ENCODE results near the gene EGLN2.
"Not testable (repeated sequence)": the region's sequence is repeated elsewhere in the genome, so short reads cannot be mapped to it uniquely, and the experiment has no call there.

EGLN2 gene

GRCh38 chr19:40802300-40803169 lies 3.5 kb downstream of the EGLN2 start:
- no peak for DNase-seq

- DNase-seq = no peak
These were observed 4.3 kb downstream of the EGLN2 start for GRCh38 chr19:40803170-40803856.

- DNase-seq = peak; percentile 42
These were observed 5.1 kb downstream of the EGLN2 start for GRCh38 chr19:40803857-40804782.

DNA sequence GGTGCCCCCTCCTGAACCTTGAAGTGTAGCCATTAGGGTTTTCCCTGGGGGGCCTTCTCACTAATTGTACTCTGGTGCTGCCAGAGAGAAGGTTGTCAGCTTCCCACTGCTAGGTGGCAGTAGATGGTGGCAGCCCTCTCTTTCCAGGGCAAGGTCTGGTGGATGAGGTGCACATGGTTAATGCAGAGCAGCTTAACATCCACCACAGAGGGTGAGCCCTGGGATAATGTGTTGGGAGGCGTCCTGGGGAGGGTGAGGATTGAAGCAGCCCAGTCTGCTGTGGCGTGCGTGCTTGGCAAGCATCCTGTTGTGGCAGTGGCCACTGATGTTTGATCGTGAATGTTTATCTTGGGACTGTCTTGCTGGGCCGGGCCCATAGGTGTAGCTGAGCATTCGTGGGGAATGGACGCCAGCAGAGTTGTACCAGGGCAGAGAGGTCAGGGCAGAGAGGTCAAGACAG lies 5.8 kb downstream of the EGLN2 start:
- no peak for DNase-seq

DNA sequence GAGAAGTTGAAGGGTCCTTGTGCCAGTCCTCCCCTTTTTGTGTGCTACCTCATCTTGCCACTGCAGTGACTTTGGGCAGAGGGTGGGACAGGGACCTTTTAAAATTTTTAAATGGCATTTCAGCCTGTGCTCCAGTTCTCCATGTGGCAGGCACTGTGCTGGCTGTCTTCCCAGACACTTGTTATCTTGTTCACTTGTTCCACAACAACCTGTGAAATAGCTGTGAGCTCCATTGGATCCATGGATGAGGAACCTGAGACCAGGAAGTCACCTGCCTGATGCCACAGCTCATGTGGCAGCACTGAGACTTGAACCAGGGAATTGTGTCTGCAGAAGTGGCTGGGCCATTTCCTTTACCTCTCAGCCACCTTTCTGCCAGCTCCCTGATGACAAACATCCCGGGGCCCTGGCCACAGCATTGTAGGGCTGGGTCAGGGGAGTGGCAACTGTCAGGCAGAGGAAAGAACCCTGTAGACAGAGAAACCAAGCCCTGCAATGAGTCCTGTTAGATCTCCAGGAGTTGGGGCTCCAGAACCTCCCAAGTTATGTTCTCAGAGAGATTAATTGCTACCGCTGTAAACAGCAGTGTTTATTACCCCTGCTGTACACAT lies 6.4 kb downstream of the EGLN2 start:
- peak; percentile 38 for DNase-seq

GRCh38 chr19:40806423-40807146 lies 7.6 kb downstream of the EGLN2 start:
- peak; percentile 76 for DNase-seq

DNA sequence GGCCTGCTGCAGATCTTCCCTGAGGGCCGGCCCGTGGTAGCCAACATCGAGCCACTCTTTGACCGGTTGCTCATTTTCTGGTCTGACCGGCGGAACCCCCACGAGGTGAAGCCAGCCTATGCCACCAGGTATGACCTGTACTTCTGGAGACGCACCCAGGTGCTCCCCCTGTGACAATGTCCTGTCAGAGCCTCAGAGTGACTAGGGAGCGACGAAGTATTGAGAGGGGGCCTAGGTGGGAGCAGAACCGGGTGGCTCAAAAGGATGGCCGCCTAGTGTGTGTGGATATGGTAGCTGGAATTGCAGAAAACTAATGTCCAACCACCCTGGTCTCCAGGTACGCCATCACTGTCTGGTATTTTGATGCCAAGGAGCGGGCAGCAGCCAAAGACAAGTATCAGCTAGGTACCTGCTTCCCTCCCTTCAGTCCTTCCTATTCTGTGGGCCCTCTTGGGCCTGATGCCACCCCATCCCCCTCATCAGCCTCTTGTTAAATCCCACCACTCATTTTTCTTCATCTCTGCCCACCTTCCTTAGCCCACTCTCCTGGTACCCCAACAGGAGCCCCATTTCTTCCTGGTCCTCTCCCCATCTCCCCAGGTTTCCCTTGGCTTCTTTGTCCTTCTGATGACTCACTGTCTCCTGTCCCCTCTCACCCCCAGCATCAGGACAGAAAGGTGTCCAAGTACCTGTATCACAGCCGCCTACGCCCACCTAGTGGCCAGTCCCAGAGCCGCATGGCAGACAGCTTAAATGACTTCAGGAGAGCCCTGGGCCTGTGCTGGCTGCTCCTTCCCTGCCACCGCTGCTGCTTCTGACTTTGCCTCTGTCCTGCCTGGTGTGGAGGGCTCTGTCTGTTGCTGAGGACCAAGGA lies 8.4 kb downstream of the EGLN2 start:
- no peak for DNase-seq

DNA sequence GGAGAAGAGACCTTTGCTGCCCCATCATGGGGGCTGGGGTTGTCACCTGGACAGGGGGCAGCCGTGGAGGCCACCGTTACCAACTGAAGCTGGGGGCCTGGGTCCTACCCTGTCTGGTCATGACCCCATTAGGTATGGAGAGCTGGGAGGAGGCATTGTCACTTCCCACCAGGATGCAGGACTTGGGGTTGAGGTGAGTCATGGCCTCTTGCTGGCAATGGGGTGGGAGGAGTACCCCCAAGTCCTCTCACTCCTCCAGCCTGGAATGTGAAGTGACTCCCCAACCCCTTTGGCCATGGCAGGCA lies 9.0 kb downstream of the EGLN2 start:
- DNase-seq = no peak

GRCh38 chr19:40808497-40808896 lies 9.5 kb downstream of the EGLN2 start:
- DNase-seq = no peak

- DNase-seq = no peak
These were observed 10.5 kb downstream of the EGLN2 start for GRCh38 chr19:40809358-40810086.

DNA sequence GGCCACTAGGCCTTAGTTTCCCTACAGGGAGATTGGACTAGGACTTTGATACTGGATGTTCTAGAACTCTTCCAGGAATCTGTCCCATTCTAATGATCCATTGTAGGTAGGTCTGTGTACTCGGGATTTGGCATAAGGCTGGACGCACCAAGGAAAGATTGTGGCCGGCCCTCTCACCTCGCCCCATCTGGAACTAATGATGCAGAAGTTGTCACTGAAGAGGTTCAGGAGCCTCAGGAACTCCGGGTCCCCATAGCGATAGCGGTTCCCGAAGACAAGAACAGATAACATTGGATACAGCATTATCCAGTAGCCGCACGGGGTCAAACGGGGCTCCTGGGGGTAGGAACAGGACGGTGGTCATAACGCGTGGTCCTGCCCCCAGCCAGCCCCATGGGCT lies 11.2 kb downstream of the EGLN2 start:
- no peak for DNase-seq

GRCh38 chr19:40810649-40811408 lies 11.8 kb downstream of the EGLN2 start:
- DNase-seq = peak; percentile 48

DNA sequence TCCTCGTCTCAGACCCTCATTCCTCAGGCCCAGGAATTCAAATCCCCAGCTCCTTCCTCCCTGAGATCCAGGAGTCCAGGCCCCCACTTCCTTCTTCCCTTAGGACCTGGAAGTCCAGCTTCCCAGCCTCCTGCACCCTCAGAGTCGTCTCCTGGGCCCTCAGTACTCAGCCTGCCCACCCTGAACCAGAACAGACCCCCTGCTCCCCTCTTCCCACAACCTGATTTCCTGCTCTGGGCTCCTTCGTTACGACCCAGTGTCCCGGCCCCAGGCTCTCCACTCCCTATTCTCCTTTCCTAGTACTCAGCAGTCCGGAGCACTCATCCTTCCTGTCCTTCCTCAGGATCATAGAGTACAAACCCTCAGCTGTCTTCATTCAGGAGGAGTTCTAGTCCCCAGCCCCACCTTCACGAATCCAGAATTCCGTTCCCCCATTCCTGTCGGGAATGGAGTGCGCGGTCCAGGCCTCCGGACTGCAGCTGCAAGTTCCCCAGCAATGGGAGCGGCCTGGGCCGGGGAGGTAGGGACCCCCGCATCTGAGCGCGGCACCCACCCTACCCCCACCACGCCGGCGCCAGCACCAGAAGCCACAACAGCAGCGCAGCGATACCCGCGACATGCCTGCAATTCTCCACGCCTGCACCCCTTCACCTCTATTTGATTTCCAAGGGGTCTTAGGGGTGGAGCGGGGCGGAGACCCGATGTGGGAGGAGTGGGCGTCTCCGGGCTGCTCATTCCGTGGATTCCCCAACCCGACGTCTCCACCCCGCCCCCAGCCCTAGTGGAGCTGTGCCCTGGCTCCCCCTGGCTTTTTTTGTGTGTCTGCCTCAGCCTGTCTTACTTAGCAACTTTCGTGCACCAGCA lies 12.7 kb downstream of the EGLN2 start:
- DNase-seq = no peak

- DNase-seq = not testable (repeated sequence)
These were observed 13.6 kb downstream of the EGLN2 start for GRCh38 chr19:40812571-40812970.

DNA sequence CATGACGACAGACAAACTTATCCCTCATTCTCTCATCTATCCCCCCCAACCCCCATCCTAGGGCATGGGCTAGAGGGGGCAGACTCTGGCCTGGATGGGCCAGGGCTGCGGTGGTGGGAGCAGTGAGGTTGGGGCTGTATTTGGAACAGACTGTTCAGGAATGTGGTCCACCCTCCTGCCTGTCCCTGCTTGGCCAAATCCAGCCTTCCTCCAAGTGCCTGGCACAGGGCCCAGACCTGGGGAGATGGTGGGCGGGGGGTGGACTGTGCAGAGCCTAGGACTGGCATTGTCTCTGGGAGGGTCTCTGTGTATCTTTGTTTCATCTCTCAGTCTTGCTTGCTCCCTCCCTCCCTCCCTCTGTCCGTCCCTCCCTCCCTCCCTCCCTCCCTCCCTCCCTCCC lies 14.2 kb downstream of the EGLN2 start:
- DNase-seq = no peak

DNA sequence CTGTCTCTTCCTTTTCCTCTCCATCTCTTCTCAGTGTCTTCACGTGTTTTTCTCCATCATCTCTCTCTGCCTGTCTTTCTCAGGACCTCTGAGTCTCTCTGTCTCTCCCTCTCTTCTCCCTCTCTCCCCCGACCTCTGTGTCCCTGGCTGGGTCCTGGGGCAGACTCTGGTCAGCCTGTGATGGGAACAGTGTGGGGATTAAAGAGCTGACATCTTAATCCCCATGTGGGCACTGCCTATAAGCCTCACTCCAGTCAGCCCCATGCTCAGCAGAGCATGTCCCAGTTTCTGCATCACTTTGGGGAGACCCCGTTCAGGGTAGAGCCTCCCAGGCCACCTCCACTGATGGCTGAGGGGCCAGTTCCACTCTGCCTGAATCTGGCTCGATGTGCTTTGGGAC lies 16.2 kb downstream of the EGLN2 start:
- DNase-seq = no peak

GRCh38 chr19:40818480-40819399 lies 19.7 kb downstream of the EGLN2 start:
- peak; percentile 80 for DNase-seq

All from activated CD8-positive, alpha-beta memory T cell treated with anti-CD3 and anti-CD28 coated beads, Interleukin-2, amount 50 U/mL, for 4 hours (primary cell).